ENCODE data around the gene RHOBTB3.

GRCh38 chr5:95729115-95730010, 1.8 kb upstream of the RHOBTB3 start:
- TF ChIP-seq PKNOX1 (IDR thresholded peaks at IDR 0.05) (no peak), NKRF (conservative IDR thresholded peaks at IDR 0.05) (no peak), POU2F2 (IDR thresholded peaks at IDR 0.05; ENCODE audit: borderline replicate concordance, low read depth, low read length) (no peak), BHLHE40 (IDR thresholded peaks at IDR 0.05; ENCODE audit: borderline replicate concordance in 1 of 2, low read depth in 2 of 2, low read length in 1 of 2) (no peak), CEBPB (IDR thresholded peaks at IDR 0.05; ENCODE audit: borderline replicate concordance in 1 of 2, low read depth in 2 of 2, low read length in 2 of 2) (no peak), JUND (IDR thresholded peaks at IDR 0.05; ENCODE audit: low read depth, low read length) (no peak), ATF3 (IDR thresholded peaks at IDR 0.05; ENCODE audit: borderline replicate concordance, extremely low read depth, low read depth, low read length) (no peak), PAX8 (IDR thresholded peaks at IDR 0.05) (no peak), TAF1 (IDR thresholded peaks at IDR 0.05; ENCODE audit: borderline replicate concordance, low read depth, low read length) (no peak), PRDM15 (CRISPR knock-in tag; IDR thresholded peaks at IDR 0.05) (no peak), WRNIP1 (IDR thresholded peaks at IDR 0.05; ENCODE audit: borderline replicate concordance, low read depth, low read length) (no peak), CHD2 (IDR thresholded peaks at IDR 0.05; ENCODE audit: borderline replicate concordance, low read depth, low read length) (no peak)
- TF ChIP-seq, protein P1, sequence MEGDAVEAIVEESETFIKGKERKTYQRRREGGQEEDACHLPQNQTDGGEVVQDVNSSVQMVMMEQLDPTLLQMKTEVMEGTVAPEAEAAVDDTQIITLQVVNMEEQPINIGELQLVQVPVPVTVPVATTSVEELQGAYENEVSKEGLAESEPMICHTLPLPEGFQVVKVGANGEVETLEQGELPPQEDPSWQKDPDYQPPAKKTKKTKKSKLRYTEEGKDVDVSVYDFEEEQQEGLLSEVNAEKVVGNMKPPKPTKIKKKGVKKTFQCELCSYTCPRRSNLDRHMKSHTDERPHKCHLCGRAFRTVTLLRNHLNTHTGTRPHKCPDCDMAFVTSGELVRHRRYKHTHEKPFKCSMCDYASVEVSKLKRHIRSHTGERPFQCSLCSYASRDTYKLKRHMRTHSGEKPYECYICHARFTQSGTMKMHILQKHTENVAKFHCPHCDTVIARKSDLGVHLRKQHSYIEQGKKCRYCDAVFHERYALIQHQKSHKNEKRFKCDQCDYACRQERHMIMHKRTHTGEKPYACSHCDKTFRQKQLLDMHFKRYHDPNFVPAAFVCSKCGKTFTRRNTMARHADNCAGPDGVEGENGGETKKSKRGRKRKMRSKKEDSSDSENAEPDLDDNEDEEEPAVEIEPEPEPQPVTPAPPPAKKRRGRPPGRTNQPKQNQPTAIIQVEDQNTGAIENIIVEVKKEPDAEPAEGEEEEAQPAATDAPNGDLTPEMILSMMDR (IDR thresholded peaks at IDR 0.05 in 2 of 3, conservative IDR thresholded peaks at IDR 0.05 in 1 of 3; ENCODE audit: control insufficient read depth in 2 of 3, extremely low read depth in 1 of 3, insufficient read depth in 1 of 3, low read depth in 3 of 3, low read length in 3 of 3), result no peak
- TF ChIP-seq, protein P2, sequence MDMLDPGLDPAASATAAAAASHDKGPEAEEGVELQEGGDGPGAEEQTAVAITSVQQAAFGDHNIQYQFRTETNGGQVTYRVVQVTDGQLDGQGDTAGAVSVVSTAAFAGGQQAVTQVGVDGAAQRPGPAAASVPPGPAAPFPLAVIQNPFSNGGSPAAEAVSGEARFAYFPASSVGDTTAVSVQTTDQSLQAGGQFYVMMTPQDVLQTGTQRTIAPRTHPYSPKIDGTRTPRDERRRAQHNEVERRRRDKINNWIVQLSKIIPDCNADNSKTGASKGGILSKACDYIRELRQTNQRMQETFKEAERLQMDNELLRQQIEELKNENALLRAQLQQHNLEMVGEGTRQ (IDR thresholded peaks at IDR 0.05; ENCODE audit: borderline replicate concordance, low read depth, low read length), result no peak
